ENCODE results near the gene TACC2.

- no peak for TF ChIP-seq POLR2A (IDR thresholded peaks at IDR 0.05)
- TF ChIP-seq, protein P1, sequence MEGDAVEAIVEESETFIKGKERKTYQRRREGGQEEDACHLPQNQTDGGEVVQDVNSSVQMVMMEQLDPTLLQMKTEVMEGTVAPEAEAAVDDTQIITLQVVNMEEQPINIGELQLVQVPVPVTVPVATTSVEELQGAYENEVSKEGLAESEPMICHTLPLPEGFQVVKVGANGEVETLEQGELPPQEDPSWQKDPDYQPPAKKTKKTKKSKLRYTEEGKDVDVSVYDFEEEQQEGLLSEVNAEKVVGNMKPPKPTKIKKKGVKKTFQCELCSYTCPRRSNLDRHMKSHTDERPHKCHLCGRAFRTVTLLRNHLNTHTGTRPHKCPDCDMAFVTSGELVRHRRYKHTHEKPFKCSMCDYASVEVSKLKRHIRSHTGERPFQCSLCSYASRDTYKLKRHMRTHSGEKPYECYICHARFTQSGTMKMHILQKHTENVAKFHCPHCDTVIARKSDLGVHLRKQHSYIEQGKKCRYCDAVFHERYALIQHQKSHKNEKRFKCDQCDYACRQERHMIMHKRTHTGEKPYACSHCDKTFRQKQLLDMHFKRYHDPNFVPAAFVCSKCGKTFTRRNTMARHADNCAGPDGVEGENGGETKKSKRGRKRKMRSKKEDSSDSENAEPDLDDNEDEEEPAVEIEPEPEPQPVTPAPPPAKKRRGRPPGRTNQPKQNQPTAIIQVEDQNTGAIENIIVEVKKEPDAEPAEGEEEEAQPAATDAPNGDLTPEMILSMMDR (IDR thresholded peaks at IDR 0.05) = no peak
- TF ChIP-seq POLR2AphosphoS5 (IDR thresholded peaks at IDR 0.05) = no peak
Observed at GRCh38 chr10:121961456-121961855, 27.5 kb upstream of the TACC2 start.
